ENCODE results near the gene IRF2. TPM values are rescaled to one million over a fixed set of nuclear protein-coding genes. Genes with fewer than 3 reads are reported as not detected.

Gene IRF2
- total RNA-seq, 1 donor from 2014 or later: 53.3 TPM

- TF ChIP-seq, protein P1, sequence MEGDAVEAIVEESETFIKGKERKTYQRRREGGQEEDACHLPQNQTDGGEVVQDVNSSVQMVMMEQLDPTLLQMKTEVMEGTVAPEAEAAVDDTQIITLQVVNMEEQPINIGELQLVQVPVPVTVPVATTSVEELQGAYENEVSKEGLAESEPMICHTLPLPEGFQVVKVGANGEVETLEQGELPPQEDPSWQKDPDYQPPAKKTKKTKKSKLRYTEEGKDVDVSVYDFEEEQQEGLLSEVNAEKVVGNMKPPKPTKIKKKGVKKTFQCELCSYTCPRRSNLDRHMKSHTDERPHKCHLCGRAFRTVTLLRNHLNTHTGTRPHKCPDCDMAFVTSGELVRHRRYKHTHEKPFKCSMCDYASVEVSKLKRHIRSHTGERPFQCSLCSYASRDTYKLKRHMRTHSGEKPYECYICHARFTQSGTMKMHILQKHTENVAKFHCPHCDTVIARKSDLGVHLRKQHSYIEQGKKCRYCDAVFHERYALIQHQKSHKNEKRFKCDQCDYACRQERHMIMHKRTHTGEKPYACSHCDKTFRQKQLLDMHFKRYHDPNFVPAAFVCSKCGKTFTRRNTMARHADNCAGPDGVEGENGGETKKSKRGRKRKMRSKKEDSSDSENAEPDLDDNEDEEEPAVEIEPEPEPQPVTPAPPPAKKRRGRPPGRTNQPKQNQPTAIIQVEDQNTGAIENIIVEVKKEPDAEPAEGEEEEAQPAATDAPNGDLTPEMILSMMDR (IDR thresholded peaks at IDR 0.05): no peak
- H3K9me3 ChIP-seq: no peaks in the 10 kb centered on the region
- no peak overlapping the region for H3K4me3 ChIP-seq
- peaks cover 53% of the 10 kb centered on the region for H3K4me1 ChIP-seq
- H3K36me3 ChIP-seq: no peaks in the 10 kb centered on the region
- intact Hi-C loops (cut with DNase I): no loop called here
- DNase-seq (no peak), ATAC-seq (no peak)
- H3K27ac ChIP-seq: no peak overlapping the region
- no peaks in the 10 kb centered on the region for H3K27me3 ChIP-seq (ENCODE audit: low read depth)
Observed at GRCh38 chr4:184350964-184351363, 123.4 kb downstream of the IRF2 start.

DNA sequence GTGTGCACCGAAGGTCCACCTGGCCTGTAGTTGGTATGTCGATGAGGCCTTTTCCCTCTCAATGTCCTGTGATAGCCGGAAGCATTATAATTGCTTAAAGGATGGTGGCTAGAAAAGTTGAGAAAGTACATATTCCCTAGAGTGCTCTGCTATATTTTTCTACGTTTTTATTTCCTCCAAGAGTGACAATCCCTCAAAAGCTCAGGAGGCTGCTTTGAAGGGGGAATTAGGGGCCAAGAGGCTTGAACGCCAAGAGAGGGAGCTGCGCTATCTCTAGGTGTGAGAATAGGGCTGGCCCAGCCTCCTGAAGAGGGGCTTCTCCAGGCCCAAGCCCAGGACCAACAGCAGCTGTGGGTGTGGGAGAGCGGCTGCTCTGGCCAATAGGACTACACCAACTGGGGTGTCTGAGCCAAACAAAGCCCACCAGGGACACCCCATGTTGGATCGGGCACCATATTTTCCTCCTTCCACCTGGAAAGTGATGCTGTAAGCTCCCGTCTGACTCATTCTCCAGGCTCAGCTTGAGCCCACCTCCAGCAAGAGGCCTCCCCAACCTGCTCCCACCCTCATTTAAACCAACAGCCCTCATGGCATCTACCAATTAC, 124.0 kb downstream of the IRF2 start:
- TF ChIP-seq, protein P1 (IDR thresholded peaks at IDR 0.05): no peak
- intact Hi-C loops (cut with DNase I): no loop called here
- DNase-seq: no peak
- ATAC-seq: no peak
- no peak overlapping the region for H3K27ac ChIP-seq
- H3K4me1 ChIP-seq: peaks cover 54% of the 10 kb centered on the region
- no peaks in the 10 kb centered on the region for H3K9me3 ChIP-seq
- no peaks in the 10 kb centered on the region for H3K27me3 ChIP-seq (ENCODE audit: low read depth)
- H3K36me3 ChIP-seq: no peaks in the 10 kb centered on the region
- no peak overlapping the region for H3K4me3 ChIP-seq

DNA sequence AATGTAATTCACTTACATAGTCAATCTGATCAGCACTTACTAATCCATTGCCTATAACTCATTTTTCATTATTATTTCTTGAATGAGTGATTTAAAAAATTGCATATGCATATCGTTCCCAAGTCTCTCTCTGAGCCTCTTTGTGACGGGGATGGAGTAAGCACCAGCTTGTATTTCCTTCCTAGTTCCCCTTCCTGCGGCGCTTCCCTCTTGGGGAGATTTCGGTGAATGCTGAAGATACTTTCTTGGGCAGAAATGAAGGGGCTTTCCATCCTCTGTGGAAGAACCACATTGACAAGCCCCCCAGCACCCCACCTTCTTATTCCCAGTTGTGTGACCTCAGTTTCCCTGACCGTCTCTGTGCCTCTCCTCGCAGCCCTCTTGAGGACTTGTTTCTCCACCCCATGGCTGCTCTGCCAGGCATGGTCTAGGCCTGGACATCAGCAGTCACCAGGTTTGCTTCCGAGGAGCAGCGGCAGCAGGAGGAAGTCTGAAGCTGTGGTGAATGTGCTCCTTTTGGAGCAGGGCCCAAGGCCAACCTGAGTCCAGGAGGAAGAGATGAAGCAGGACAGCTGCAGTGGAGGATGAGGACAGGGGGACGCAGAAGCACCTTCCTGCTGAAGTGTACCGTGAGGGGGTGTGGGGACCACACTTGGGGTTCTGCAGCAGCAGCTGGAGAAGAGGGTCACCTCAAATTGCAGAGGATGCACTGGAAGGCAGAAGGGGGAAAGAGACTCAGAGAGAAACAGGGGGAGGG, 124.9 kb downstream of the IRF2 start:
- Histone ChIP-seq H3K27me3 (ENCODE audit: low read depth) (no peaks in the 10 kb centered on the region), H3K9me3 (no peaks in the 10 kb centered on the region), H3K27ac (peak overlapping the region; percentile 88), H3K4me3 (no peak overlapping the region), H3K36me3 (no peaks in the 10 kb centered on the region), H3K4me1 (peaks cover 54% of the 10 kb centered on the region)
- TF ChIP-seq, protein P1 (IDR thresholded peaks at IDR 0.05): no peak
- intact Hi-C loops (cut with DNase I): no loop called here
- DNase-seq (no peak), ATAC-seq (no peak)

DNA sequence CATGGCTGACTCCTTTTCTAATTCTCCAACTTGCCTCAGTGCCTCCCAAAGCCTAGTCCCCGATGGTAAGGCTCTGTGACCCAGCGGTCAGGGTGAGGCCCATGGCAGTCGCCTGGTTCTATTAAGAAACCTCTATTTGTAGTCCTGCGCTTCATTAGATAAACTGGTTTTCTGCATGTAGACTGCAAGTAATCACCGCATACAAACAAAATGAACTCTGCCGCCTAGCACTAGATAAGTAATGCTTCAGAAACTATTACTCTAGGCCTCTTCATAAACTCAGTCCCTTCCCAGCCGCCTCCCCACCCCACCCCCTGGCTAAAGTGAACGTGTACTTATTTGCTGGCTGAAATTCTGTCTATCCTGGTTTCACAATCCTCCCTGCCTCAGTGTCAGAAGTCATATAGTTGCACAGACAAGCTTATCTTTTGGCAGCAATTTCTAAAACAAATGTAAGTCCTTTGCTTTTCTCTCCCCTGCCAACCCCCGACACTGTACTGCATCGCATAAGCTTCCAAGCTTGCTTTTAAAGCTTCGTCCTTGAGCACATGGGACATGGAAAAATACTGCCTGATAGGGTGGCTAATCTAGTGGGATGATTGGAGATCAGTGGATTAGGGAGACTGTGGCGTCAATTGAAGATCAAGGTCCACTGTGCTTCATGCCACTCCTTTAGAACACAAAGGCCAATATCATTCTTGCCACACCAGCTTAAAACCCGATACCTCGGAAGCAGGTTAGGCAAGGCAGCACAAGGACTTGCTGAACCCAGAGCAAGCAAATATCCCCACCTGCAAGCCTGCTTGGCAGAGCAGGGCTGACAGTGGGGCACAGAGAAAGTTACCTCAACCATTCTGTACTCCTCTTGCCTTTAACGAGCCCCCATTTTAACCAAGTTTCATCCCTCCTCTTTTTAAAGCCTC, 125.8 kb downstream of the IRF2 start:
- Histone ChIP-seq H3K4me3 (no peak overlapping the region), H3K9me3 (no peaks in the 10 kb centered on the region), H3K27ac (peak overlapping the region; percentile 88), H3K36me3 (no peaks in the 10 kb centered on the region), H3K4me1 (peaks cover 55% of the 10 kb centered on the region), H3K27me3 (ENCODE audit: low read depth) (no peaks in the 10 kb centered on the region)
- intact Hi-C loops (cut with DNase I): no loop called here
- no peak for DNase-seq
- TF ChIP-seq, protein P1 (IDR thresholded peaks at IDR 0.05): no peak
- peak; percentile 21 to 22 for ATAC-seq
